ENCODE results near the gene RNF13.

RNF13 gene

DNA sequence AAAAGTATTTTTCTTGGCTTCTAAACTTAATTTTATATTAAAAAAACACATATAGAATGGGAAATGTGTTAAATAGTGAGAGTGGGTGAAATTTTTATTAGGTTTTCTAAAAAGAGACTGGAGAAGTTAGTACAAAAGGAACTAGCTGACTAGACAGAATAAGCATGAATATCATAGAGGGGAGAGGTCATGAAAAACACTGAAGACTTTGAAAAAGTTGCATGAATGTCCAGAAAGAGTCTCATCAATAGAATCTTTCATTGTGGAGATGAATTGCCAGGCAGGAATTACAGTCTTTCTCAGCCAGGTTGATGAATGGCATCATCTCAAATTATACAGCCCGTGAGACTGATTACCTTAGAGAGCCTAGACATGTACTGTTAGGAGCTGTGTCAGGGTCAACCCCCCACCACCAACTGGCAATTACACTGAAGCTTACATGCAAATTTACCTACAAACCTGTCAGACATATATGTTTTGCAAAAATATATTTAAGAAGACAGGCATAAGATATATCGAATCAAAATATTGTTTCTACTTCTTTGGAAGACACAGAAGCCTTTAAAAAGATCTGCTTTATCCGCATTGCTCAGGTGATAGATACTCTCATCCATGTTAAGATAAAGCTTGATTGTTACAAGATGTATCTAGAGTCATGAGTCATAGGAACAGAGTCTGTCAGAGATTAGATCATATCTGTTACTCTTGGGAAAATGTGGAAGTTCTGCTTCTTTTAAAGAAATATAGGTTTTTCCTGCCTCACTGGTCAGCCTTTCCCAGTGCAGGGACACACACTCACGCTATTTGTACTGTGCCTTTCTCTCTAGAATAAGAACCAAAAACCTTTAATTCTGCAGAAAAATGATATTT is 192.5 kb downstream of the RNF13 start:
- no peak for DNase-seq

DNA sequence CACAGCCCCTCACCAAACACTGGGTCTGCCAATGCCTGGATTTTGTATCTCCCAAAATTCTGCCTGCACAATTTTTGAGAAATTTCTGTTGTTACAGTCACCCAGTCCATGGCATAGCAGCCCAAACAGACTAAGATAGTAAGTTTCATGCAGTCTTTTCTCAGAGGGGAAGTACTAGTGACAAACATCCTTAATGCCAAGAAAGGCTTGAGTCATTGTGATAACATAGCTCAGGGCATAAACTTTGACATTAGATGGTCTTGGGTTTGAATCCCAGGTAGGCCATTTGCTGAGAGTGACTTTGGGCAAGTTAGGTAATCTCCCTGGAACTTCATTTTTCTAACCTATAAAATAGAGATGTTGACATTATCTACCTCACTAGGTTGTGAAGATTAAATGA is 193.8 kb downstream of the RNF13 start:
- DNase-seq = no peak

Measured in left hindlimb (tissue), 1 donor.